Astrocyte (in vitro differentiated cells and primary cell): ENCODE results near the gene LRRC30. TPM values are rescaled to one million over a fixed set of nuclear protein-coding genes. Genes with fewer than 3 reads are reported as not detected.

Experiments used
- DNase-seq: peaks from one replicate; pipeline ENCODE4 v3.0.0-alpha.2; 2010; ENCODE audit warnings: low read depth
- FAIRE-seq: peaks from 2 replicates; lab custom pipeline; 2011; peaks lifted over from hg19 to GRCh38; lab: Jason Lieb, UNC
- H2AFZ ChIP-seq: 2 replicates; pipeline ENCODE4 v1.6.0; 2012; ENCODE audit warnings: low read depth, low read length, inconsistent platforms
- H3K27ac ChIP-seq: 2 replicates; pipeline ENCODE4 v1.5.1; 2011; ENCODE audit warnings: low read depth, low read length, inconsistent platforms
- H3K27me3 ChIP-seq: 2 replicates; pipeline ENCODE4 v1.6.0; 2011; ENCODE audit warnings: low read length, inconsistent platforms; ENCODE audit not compliant: insufficient read depth
- H3K36me3 ChIP-seq: 2 replicates; pipeline ENCODE4 v1.5.1; 2011; ENCODE audit warnings: low read length, inconsistent platforms; ENCODE audit not compliant: insufficient read depth
- H3K4me1 ChIP-seq: 2 replicates; pipeline ENCODE4 v1.5.1; 2011; ENCODE audit warnings: low read length, inconsistent platforms; ENCODE audit not compliant: insufficient read depth
- H3K4me2 ChIP-seq: 2 replicates; pipeline ENCODE4 v1.6.0; 2012; ENCODE audit warnings: low read length, inconsistent platforms
- H3K4me3 ChIP-seq: 2 replicates; pipeline ENCODE4 v1.5.1; 2011; ENCODE audit warnings: low read depth, mild to moderate bottlenecking, low read length, inconsistent platforms; ENCODE audit not compliant: insufficient read depth
- H3K79me2 ChIP-seq: 2 replicates; pipeline ENCODE4 v1.6.0; 2012; ENCODE audit warnings: mild to moderate bottlenecking, low read length, inconsistent platforms; ENCODE audit not compliant: insufficient read depth
- H3K9ac ChIP-seq: 2 replicates; pipeline ENCODE4 v1.6.0; 2012; ENCODE audit warnings: mild to moderate bottlenecking, low read length, inconsistent platforms
- H3K9me3 ChIP-seq: 2 replicates; pipeline ENCODE4 v1.5.1; 2012; ENCODE audit warnings: low read depth, mild to moderate bottlenecking, low read length, inconsistent platforms; ENCODE audit not compliant: insufficient read depth
- H4K20me1 ChIP-seq: 2 replicates; pipeline ENCODE4 v1.6.0; 2012; ENCODE audit warnings: low read length, inconsistent platforms; ENCODE audit not compliant: insufficient read depth
- H3K27ac Mint-ChIP-seq: one replicate; pipeline ENCODE4 v1.8.0; 2021; ENCODE audit warnings: mild to moderate bottlenecking, mixed read lengths; ENCODE audit not compliant: unreplicated experiment
- H3K27me3 Mint-ChIP-seq: one replicate; pipeline ENCODE4 v1.8.0; 2021; ENCODE audit warnings: low read depth, mixed read lengths; ENCODE audit not compliant: unreplicated experiment
- H3K36me3 Mint-ChIP-seq: one replicate; pipeline ENCODE4 v1.8.0; 2021; ENCODE audit warnings: low read depth, mixed read lengths; ENCODE audit not compliant: unreplicated experiment
- H3K4me1 Mint-ChIP-seq: one replicate; pipeline ENCODE4 v1.8.0; 2021; ENCODE audit warnings: low read depth, mixed read lengths; ENCODE audit not compliant: unreplicated experiment
- H3K4me3 Mint-ChIP-seq: one replicate; pipeline ENCODE4 v1.8.0; 2021; ENCODE audit warnings: mild to moderate bottlenecking, moderate library complexity, mixed read lengths; ENCODE audit not compliant: unreplicated experiment
- H3K9me3 Mint-ChIP-seq: one replicate; pipeline ENCODE4 v1.8.0; 2021; ENCODE audit warnings: mild to moderate bottlenecking, mixed read lengths; ENCODE audit not compliant: unreplicated experiment
- CTCF ChIP-seq: IDR thresholded peaks from 2 replicates; pipeline ENCODE4 v1.5.1; 2011; ENCODE audit warnings: low read depth, mild to moderate bottlenecking, inconsistent platforms, low read length, moderate library complexity; ENCODE audit not compliant: insufficient read depth
- EZH2 ChIP-seq: IDR thresholded peaks from 2 replicates; pipeline ENCODE4 v1.6.1; 2012; ENCODE audit warnings: mild to moderate bottlenecking, low read length, inconsistent platforms; ENCODE audit not compliant: insufficient read depth
- total RNA-seq: library from RNA; stranded (reverse); gene quantifications from 2 replicates; pipeline ENCODE4 v1.2.1, GENCODE V29; 2021

LRRC30 gene
- total RNA-seq, 1 donor from 2014 or later: not detected

GRCh38 chr18:7236933-7237332 lies 6.0 kb downstream of the LRRC30 start:
- no peaks in the 10 kb centered on the region for H3K4me1 Mint-ChIP-seq
- no peaks in the 10 kb centered on the region for H3K36me3 Mint-ChIP-seq
- H2AFZ ChIP-seq: no peak overlapping the region
- no peaks in the 10 kb centered on the region for H3K9me3 ChIP-seq
- H3K36me3 ChIP-seq: no peaks in the 10 kb centered on the region
- H3K27ac Mint-ChIP-seq: no peak overlapping the region
- peaks cover 20% of the 10 kb centered on the region for H3K27me3 Mint-ChIP-seq
- H3K9me3 Mint-ChIP-seq: peaks cover 2% of the 10 kb centered on the region
- H4K20me1 ChIP-seq: no peaks in the 10 kb centered on the region
- no peaks in the 10 kb centered on the region for H3K4me1 ChIP-seq
- H3K79me2 ChIP-seq: no peaks in the 10 kb centered on the region
- no peak overlapping the region for H3K9ac ChIP-seq
- no peak overlapping the region for H3K4me2 ChIP-seq
- DNase-seq (no peak), FAIRE-seq (no peak)
- H3K27ac ChIP-seq: no peak overlapping the region
- H3K4me3 ChIP-seq: no peak overlapping the region
- TF ChIP-seq CTCF (no peak), EZH2 (no peak)
- H3K27me3 ChIP-seq: no peaks in the 10 kb centered on the region
- H3K4me3 Mint-ChIP-seq: no peak overlapping the region

GRCh38 chr18:7237673-7238272 lies 6.9 kb downstream of the LRRC30 start:
- H3K4me1 Mint-ChIP-seq: no peaks in the 10 kb centered on the region
- no peaks in the 10 kb centered on the region for H3K36me3 ChIP-seq
- H3K27ac ChIP-seq: no peak overlapping the region
- DNase-seq (no peak), FAIRE-seq (no peak)
- no peaks in the 10 kb centered on the region for H3K4me1 ChIP-seq
- H3K27me3 ChIP-seq: no peaks in the 10 kb centered on the region
- no peak overlapping the region for H3K4me3 ChIP-seq
- H3K4me2 ChIP-seq: no peak overlapping the region
- H3K36me3 Mint-ChIP-seq: no peaks in the 10 kb centered on the region
- peaks cover 15% of the 10 kb centered on the region for H3K27me3 Mint-ChIP-seq
- no peak overlapping the region for H2AFZ ChIP-seq
- no peaks in the 10 kb centered on the region for H3K9me3 ChIP-seq
- H3K4me3 Mint-ChIP-seq: no peak overlapping the region
- H3K27ac Mint-ChIP-seq: no peak overlapping the region
- peaks cover 2% of the 10 kb centered on the region for H3K9me3 Mint-ChIP-seq
- TF ChIP-seq CTCF: no peak
- no peak for TF ChIP-seq EZH2
- no peaks in the 10 kb centered on the region for H3K79me2 ChIP-seq
- H3K9ac ChIP-seq: no peak overlapping the region
- no peaks in the 10 kb centered on the region for H4K20me1 ChIP-seq

- no peak overlapping the region for H3K4me3 Mint-ChIP-seq
- TF ChIP-seq EZH2: no peak
- no peak for FAIRE-seq
- no peak for DNase-seq
- Histone ChIP-seq H3K36me3 (no peaks in the 10 kb centered on the region), H2AFZ (no peak overlapping the region), H3K27ac (no peak overlapping the region), H3K4me3 (no peak overlapping the region), H3K79me2 (no peaks in the 10 kb centered on the region), H3K9me3 (no peaks in the 10 kb centered on the region), H4K20me1 (no peaks in the 10 kb centered on the region), H3K4me2 (no peak overlapping the region), H3K4me1 (no peaks in the 10 kb centered on the region), H3K9ac (no peak overlapping the region), H3K27me3 (no peaks in the 10 kb centered on the region)
- peaks cover 2% of the 10 kb centered on the region for H3K9me3 Mint-ChIP-seq
- H3K4me1 Mint-ChIP-seq: no peaks in the 10 kb centered on the region
- H3K27ac Mint-ChIP-seq: no peak overlapping the region
- H3K27me3 Mint-ChIP-seq: peaks cover 3% of the 10 kb centered on the region
- H3K36me3 Mint-ChIP-seq: no peaks in the 10 kb centered on the region
These were observed 12.0 kb downstream of the LRRC30 start for GRCh38 chr18:7242926-7243325.
